CD14-positive monocyte (primary cell): Measurements from ENCODE around the gene ASCC1. TPM values are rescaled to one million over a fixed set of nuclear protein-coding genes. Genes with fewer than 3 reads are reported as not detected.

Experiments used
- DNase-seq, 3 donors: peaks; one replicate each; pipeline ENCODE4 v3.0.0-alpha.2; 2011 to 2022
- H2AFZ ChIP-seq: 2 replicates; pipeline ENCODE4 v1.6.0; 2012; ENCODE audit warnings: mild to moderate bottlenecking, low read depth, low read length, inconsistent platforms; ENCODE audit not compliant: insufficient read depth, poor library complexity, severe bottlenecking
- H3K27ac ChIP-seq, 2 donors: 1 replicate in 1 of 2; 2 replicates in 1 of 2; pipeline ENCODE4 v1.5.1; 2012 to 2013; ENCODE audit warnings: low read length in 2 of 2, control low read depth in 1 of 2, inconsistent platforms in 1 of 2, low read depth in 1 of 2, mild to moderate bottlenecking in 1 of 2
- H3K27me3 ChIP-seq, 2 donors: one replicate each; pipeline versions ENCODE4 v1.6.0 to v1.6.1; 2011 to 2013; ENCODE audit warnings: low read length in 2 of 2; ENCODE audit not compliant: control insufficient read depth in 2 of 2, insufficient read depth in 2 of 2
- H3K36me3 ChIP-seq, 2 donors: replicated peaks in 1 of 2; 1 replicate in 1 of 2; 2 replicates in 1 of 2; pipeline versions ENCODE4 v1.5.1 to v1.6.1; 2012 to 2013; ENCODE audit warnings: low read length in 2 of 2, control low read depth in 1 of 2, inconsistent platforms in 1 of 2, mild to moderate bottlenecking in 1 of 2; ENCODE audit not compliant: insufficient read depth in 2 of 2, control insufficient read depth in 1 of 2
- H3K4me1 ChIP-seq, 2 donors: 1 replicate in 1 of 2; 2 replicates in 1 of 2; pipeline versions ENCODE4 v1.5.1 to v1.6.1; 2012 to 2013; ENCODE audit warnings: low read length in 2 of 2, control low read depth in 1 of 2, inconsistent platforms in 1 of 2, mild to moderate bottlenecking in 1 of 2, moderate library complexity in 1 of 2; ENCODE audit not compliant: insufficient read depth in 2 of 2, control insufficient read depth in 1 of 2
- H3K4me2 ChIP-seq: replicated peaks from 2 replicates; pipeline ENCODE3; 2012; ENCODE audit warnings: low read length, moderate library complexity, mild to moderate bottlenecking; ENCODE audit not compliant: poor library complexity, severe bottlenecking; ENCODE audit errors: extremely low read depth
- H3K4me3 ChIP-seq, 3 experiments: fragments of 200-600 bp in 1 of 3; sonication (generic) in 1 of 3; replicated peaks in 1 of 3; 1 replicate in 2 of 3; 2 replicates in 1 of 3; pipeline ENCODE4 v1.5.1; 2011 to 2013; ENCODE audit warnings: low read length in 3 of 3, mild to moderate bottlenecking in 3 of 3, control low read depth in 2 of 3, low read depth in 2 of 3, inconsistent platforms in 1 of 3, moderate library complexity in 1 of 3
- H3K79me2 ChIP-seq: 2 replicates; pipeline ENCODE4 v1.6.0; 2012; ENCODE audit warnings: mild to moderate bottlenecking, control low read depth, inconsistent platforms, low read length, moderate library complexity; ENCODE audit not compliant: insufficient read depth
- H3K9ac ChIP-seq: 2 replicates; pipeline ENCODE4 v1.6.0; 2017; ENCODE audit warnings: low read length, mild to moderate bottlenecking; ENCODE audit not compliant: insufficient read depth, poor library complexity, severe bottlenecking
- H3K9me3 ChIP-seq, 2 donors: replicated peaks in 1 of 2; 1 replicate in 1 of 2; 2 replicates in 1 of 2; pipeline versions ENCODE4 v1.5.1 to v1.6.1; 2012 to 2013; ENCODE audit warnings: low read length in 2 of 2, control low read depth in 1 of 2; ENCODE audit not compliant: control insufficient read depth in 1 of 2, insufficient read depth in 1 of 2
- H4K20me1 ChIP-seq: 2 replicates; pipeline ENCODE4 v1.6.0; 2012; ENCODE audit warnings: mild to moderate bottlenecking, low read length, control low read depth, moderate library complexity; ENCODE audit not compliant: insufficient read depth
- H3K27ac Mint-ChIP-seq, 7 donors: one replicate each; pipeline ENCODE4 v1.8.0; 2020; ENCODE audit warnings: mild to moderate bottlenecking in 7 of 7, mixed read lengths in 7 of 7, moderate library complexity in 6 of 7, inconsistent platforms in 2 of 7
- H3K27me3 Mint-ChIP-seq, 3 donors: one replicate each; pipeline ENCODE4 v1.8.0; 2021 to 2022; ENCODE audit warnings: low read depth in 3 of 3, mild to moderate bottlenecking in 3 of 3, mixed read lengths in 3 of 3, moderate library complexity in 3 of 3, inconsistent platforms in 1 of 3
- H3K36me3 Mint-ChIP-seq, 2 donors: one replicate each; pipeline ENCODE4 v1.8.0; 2020; ENCODE audit warnings: mixed read lengths in 2 of 2, inconsistent platforms in 1 of 2, mild to moderate bottlenecking in 1 of 2
- H3K4me1 Mint-ChIP-seq: one replicate; pipeline ENCODE4 v1.8.0; 2020; ENCODE audit warnings: mild to moderate bottlenecking, mixed read lengths
- H3K4me3 Mint-ChIP-seq, 2 donors: one replicate each; pipeline ENCODE4 v1.8.0; 2020; ENCODE audit warnings: mild to moderate bottlenecking in 2 of 2, mixed read lengths in 2 of 2, moderate library complexity in 1 of 2
- H3K9me3 Mint-ChIP-seq, 7 donors: one replicate each; pipeline ENCODE4 v1.8.0; 2020 to 2022; ENCODE audit warnings: mixed read lengths in 7 of 7, mild to moderate bottlenecking in 6 of 7, moderate library complexity in 6 of 7, inconsistent platforms in 2 of 7
- CTCF ChIP-seq: fragments of 200-600 bp; IDR thresholded peaks from one replicate; pipeline ENCODE4 v1.8.0; 2022; ENCODE audit warnings: antibody characterized with exemption, mild to moderate bottlenecking
- WGBS: methylation state at CpG from one replicate; pipeline ENCODE4 v1.1.5; 2013; ENCODE audit warnings: missing lambda C conversion rate; ENCODE audit not compliant: insufficient coverage; 5-methylcytosine and 5-hydroxymethylcytosine counted together
- intact Hi-C, 2 donors: fragments of 100-400 bp; cut with micrococcal nuclease; formaldehyde crosslinking; loops; one replicate each; pipeline versions ENCODE4 v1.15.0 to v1.15.1; 2023
- polyA plus RNA-seq, 3 donors: library from polyadenylated mRNA; depleted of rRNA in 1 of 3; unstranded in 2 of 3; stranded (reverse) in 1 of 3; fragments of 300-500 nt in 2 of 3; fragments of >200 nt in 1 of 3; fragmentation: Illumina TruSeq in 2 of 3; gene quantifications; 1 replicate in 2 of 3; 2 replicates in 1 of 3; pipeline ENCODE4 v1.2.3, GENCODE V29; 2012 to 2021

Gene ASCC1
- polyA plus RNA-seq, 3 donors = 8.2 to 20.9 (median 17.9) TPM

- no peaks in the 10 kb centered on the region for H3K27me3 ChIP-seq
- intact Hi-C loops = loop anchor here in 1 of 2 donors (10.0 kb wide), 1 partner anchor 286 kb away; no protein-coding TSS in a partner anchor
- no peak for TF ChIP-seq CTCF
- H2AFZ ChIP-seq = no peak overlapping the region
- no peak overlapping the region for H3K4me2 ChIP-seq
- H3K9me3 ChIP-seq = no peaks in the 10 kb centered on the region
- Mint-ChIP-seq H3K36me3 (no peaks in the 10 kb centered on the region), H3K4me1 (peaks cover 5% of the 10 kb centered on the region), H3K9me3 (no peaks in the 10 kb centered on the region), H3K27ac (no peak overlapping the region), H3K27me3 (peaks cover 1 to 10% (median 3%) of the 10 kb centered on the region in 3 donors), H3K4me3 (no peak overlapping the region)
- 89% methylated on average over 3 of the region's 12 CpGs for WGBS
- H3K9ac ChIP-seq = no peak overlapping the region
- H3K36me3 ChIP-seq = no peaks in the 10 kb centered on the region
- no peak overlapping the region for H3K4me3 ChIP-seq
- no peak overlapping the region for H3K27ac ChIP-seq
- no peaks in the 10 kb centered on the region for H3K4me1 ChIP-seq
- no peaks in the 10 kb centered on the region for H3K79me2 ChIP-seq
- no peaks in the 10 kb centered on the region for H4K20me1 ChIP-seq
- DNase-seq = no peak
These were observed 157.7 kb downstream of the ASCC1 start for GRCh38 chr10:72058347-72058898.

- Histone ChIP-seq H3K9ac (no peak overlapping the region), H3K4me2 (no peak overlapping the region), H3K36me3 (no peaks in the 10 kb centered on the region), H3K27me3 (no peaks in the 10 kb centered on the region), H2AFZ (no peak overlapping the region), H3K9me3 (no peaks in the 10 kb centered on the region), H3K27ac (no peak overlapping the region), H4K20me1 (no peaks in the 10 kb centered on the region), H3K4me1 (no peaks in the 10 kb centered on the region), H3K4me3 (no peak overlapping the region), H3K79me2 (no peaks in the 10 kb centered on the region)
- no peaks in the 10 kb centered on the region for H3K9me3 Mint-ChIP-seq
- no peak overlapping the region for H3K4me3 Mint-ChIP-seq
- H3K36me3 Mint-ChIP-seq = no peaks in the 10 kb centered on the region
- no peak for TF ChIP-seq CTCF
- DNase-seq = no peak
- H3K27me3 Mint-ChIP-seq = peaks cover 1 to 13% (median 3%) of the 10 kb centered on the region in 3 donors
- 93% methylated on average over 15 of the region's 25 CpGs for WGBS
- intact Hi-C loops = loop anchor here in 1 of 2 donors (10.0 kb wide), 1 partner anchor 288 kb away; no protein-coding TSS in a partner anchor
- no peak overlapping the region for H3K27ac Mint-ChIP-seq
- H3K4me1 Mint-ChIP-seq = peaks cover 5% of the 10 kb centered on the region
These were observed 158.9 kb downstream of the ASCC1 start for GRCh38 chr10:72056932-72057751.
